Medulla oblongata (tissue), 1 donor: ENCODE results near the gene UBE2F.
"Not testable (repeated sequence)": the region's sequence is repeated elsewhere in the genome, so short reads cannot be mapped to it uniquely, and the experiment has no call there.

Experiments
- DNase-seq: peaks from one replicate; pipeline ENCODE4 v3.0.0-alpha.2; 2015; ENCODE audit errors: extremely low spot score

UBE2F gene

DNA sequence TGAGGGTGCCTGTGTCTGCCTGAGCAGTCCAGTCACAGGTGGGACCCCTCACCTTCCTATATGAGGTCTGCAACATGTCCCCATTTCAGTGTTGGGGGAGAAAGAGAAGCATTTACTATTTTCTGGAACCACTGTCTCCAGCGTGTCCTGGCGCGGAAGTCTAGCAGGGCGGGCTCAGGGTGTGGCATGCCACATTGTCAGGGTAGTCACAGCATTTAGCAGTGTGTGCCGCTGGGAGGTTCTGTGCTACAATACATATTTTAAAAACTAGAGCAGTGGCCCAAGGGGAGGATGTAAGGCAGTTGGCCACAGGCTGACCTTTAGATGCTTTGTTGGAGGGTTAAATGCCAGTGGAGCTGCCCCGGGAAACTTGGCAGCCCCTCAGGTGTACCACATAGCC lies 12.5 kb downstream of the UBE2F start:
- no peak for DNase-seq

- peak; percentile 84 for DNase-seq
Measured at GRCh38 chr2:237980087-237980486, 13.3 kb downstream of the UBE2F start.

- no peak for DNase-seq
Measured at GRCh38 chr2:237980751-237981150, 13.9 kb downstream of the UBE2F start.

DNA sequence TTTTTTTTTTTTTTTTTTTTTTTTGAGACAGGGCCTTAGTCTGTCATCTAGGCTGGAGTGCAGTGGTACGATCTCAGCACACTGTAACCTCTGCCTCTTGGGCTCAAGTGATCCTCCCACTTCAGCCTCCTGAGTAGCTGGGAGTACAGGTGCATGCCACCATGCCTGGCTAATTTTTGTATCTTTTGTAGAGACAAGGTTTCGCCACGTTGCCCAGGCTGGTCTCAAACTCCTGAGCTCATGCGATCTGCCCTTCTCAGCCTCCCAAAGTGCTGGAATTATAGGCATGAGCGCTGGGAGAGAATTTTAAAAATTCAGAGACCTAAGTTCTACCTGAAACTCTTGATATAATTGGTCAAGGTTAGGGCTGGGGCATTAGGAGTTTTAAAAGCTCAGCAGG lies 14.8 kb downstream of the UBE2F start:
- not testable (repeated sequence) for DNase-seq

DNA sequence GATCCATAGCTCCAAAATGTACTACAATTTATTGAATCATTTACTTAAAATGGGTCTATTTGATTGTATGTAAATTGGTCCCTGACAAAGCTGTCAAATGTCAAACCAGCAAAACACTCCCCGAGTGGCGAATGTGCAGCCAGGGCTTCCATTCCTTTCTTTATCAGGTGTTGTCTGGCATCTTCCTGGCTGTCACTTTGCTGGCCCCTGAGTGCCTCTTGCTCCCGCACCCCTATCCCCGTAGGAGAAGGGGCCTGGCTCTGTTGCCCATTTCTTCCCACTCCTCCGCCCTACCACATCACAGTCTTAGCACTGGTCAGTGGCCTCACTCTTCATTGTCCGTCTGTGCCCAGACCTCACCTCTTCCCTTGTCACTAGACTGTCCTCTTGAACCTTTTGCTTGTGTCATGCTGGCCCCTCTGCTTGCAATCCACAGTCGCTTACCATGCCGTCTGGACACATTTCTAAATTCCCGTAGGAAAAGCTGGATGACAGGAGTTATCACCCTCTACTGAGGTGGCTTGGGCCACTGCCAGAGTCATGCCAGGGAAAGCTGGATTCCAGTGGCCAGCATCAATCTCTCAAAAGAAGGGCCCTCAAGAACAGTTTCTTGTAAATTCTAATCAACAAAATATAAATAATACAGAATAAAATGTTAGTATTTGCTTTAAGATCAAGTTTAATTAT lies 15.4 kb downstream of the UBE2F start:
- DNase-seq, result no peak

GRCh38 chr2:237983922-237984321 lies 17.1 kb downstream of the UBE2F start:
- DNase-seq, result no peak

DNA sequence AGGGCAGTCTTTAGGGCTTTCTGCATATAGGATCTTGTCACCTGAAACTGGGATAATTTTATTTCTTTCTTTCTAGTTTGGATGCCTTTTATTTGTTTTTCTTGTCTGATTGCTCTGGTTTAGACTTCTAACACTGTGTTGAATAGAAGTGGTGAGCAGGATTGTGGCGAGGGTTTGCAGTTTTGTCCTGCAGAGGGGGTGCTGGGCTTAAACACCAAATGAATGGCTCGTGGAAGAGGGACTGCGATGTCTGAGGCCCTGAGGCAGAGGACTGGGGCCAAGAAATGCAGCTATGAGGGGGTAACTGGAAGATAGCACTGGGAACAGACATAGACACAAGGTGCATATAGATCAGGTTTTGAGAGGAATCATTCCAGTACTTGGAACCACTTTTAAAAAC lies 20.5 kb downstream of the UBE2F start:
- DNase-seq, result no peak

GRCh38 chr2:237993701-237994100 lies 26.9 kb downstream of the UBE2F start:
- DNase-seq, result no peak

DNA sequence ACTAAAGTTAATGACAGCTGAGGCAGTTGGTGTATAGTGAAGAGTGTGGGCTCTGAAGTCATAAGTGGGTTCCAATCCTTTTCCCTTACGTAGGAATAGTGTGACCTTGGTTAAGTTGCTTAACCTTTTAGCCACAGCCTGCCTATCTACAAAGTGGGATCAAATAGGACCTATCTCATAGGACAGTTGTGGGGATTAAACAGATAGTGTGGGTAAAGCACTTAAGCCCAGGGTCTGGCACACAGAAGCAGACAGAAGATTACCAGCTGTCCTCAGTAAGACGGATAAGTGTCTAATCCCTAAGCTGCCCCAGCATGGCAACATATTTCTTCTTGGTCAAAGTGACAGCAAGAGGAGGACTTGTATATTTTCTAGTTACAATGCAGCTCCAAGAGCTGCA lies 28.2 kb downstream of the UBE2F start:
- DNase-seq, result no peak

DNA sequence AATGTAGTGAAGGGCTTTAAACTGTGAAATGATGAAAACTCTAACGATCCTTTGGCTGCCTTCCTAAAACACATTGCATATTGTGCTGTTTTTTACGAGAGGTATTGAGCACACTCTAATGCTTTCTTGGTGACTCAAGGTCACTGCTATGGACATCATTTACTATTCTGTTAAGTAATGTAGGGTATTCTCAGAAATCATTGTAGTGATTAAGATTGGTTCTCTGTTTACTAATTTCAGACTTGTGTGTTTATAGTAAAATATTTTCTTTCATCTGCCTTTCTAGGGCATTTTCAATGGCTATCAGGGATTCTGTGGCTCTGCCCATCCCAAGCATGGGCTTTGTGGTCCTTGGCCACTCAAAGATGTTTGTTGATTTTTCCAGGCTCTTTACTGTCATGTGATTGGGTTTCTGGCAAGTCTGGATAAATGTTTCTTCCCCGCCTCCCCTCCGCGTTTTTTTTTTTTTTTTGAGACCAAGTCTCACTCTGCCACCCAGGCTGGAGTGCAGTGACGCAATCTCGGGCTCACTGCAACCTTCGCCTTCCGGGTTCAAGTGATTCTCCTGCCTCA lies 29.3 kb downstream of the UBE2F start:
- no peak for DNase-seq

GRCh38 chr2:237997521-237997920 lies 30.7 kb downstream of the UBE2F start:
- no peak for DNase-seq

DNA sequence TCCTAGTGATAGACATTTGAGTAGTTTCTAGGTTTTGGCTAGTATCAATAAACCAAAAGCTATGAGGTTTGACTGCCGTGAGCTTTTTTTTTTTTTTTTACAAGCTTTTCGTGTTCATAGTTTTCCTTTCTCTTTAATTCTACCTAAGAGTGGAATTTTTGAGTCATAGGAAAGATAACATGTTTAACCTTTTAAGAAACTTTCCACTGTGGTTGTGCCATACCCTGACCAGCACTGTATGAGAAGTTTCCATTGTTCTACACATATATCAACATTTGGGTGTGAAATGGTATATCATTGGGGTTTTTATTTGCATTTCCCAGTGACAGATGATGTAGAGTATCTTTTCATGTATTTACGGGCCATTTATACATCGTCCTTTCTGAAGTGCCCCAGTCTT lies 31.7 kb downstream of the UBE2F start:
- no peak for DNase-seq

DNA sequence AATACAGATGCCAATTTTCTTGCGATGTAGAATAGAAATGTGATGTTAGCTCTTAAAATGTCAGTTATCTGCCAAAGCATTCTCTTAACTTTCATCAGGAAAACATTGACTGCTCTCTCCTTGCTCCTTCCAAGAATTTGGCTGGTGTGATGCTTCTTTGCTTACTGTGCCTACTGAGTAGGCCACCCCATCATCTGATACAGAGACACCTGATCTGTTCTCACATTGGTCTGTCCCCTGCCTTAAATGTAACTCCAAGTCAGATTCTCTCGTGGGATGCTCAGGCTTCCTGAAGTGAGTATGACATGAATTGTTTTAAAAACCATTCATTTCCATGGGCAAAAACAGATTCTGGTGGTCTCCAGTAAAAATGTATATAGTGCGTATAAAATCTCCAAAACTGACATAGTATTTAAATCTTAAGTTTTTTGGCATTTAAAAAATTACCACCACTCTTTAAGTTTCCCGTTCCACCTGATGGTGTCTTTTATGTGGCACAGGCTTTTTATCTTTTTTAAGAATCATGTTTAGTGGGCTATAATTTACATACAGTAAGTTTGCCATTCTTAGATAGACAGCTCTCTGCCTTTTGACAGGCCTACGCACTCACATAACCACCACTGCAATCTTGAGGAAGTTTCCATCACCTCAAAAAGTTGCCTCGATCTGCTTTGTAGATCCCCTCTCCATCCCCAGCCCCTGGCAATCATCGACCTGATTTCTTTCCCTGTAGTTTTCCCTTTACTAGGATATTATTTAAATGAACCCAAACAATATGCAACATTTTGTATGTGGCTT lies 36.6 kb downstream of the UBE2F start:
- no peak for DNase-seq

- DNase-seq, result no peak
Measured at GRCh38 chr2:238004077-238004830, 37.4 kb downstream of the UBE2F start.

DNA sequence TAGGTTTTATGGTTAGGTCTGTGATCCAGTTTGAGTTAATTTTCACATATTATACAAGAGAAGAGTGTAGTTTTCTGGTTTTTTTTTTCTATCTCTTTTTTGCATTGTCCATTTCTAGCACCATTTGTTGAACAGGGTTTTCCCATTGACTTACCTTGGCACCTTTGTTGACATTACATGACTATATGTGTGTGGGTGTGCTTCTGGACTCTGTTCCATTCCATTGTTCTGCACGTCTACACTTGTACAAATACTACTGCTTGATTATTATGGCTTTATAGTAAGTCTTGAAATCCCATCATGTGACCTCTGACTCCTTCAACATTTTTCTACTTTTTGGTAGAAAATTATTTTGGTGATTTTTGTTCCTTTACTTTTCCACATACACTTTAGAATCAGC lies 38.7 kb downstream of the UBE2F start:
- DNase-seq, result no peak

DNA sequence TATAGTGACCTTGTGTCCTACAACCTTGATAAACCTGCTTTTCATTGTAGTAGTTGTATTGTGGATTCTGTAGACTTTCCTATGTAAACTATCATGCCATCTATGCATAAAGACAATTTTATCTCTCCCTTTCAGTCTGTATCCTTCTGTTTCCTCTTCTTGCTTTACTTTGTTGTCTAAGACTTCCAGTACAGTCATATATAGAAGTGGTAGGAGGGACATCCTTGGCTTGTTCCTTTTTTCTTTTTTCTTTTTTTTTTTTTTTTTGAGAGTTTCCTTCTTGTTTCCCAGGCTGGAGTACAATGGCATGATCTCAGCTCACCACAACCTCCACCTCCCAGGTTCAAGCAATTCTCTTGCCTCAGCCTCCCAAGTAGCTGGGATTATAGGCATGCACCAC lies 39.7 kb downstream of the UBE2F start:
- no peak for DNase-seq

DNA sequence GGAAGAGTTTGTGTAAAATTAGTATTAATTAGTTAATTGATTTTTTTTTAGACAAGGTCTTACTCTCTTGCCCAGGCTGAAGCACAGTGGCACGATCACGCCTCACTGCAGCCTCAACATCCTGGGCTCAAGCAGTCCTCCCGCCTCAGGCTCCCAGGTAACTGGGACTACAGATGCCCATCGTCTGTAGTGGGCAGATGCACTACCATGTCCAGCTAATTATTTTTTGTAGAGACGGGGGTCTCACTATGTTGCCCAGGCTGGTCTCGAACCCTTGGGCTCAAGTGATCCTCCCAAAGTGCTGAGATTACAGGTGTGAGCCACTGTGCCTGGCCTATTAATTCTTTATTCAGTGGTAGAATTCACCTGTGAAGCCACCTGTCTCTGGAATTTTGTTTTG lies 41.1 kb downstream of the UBE2F start:
- no peak for DNase-seq

DNA sequence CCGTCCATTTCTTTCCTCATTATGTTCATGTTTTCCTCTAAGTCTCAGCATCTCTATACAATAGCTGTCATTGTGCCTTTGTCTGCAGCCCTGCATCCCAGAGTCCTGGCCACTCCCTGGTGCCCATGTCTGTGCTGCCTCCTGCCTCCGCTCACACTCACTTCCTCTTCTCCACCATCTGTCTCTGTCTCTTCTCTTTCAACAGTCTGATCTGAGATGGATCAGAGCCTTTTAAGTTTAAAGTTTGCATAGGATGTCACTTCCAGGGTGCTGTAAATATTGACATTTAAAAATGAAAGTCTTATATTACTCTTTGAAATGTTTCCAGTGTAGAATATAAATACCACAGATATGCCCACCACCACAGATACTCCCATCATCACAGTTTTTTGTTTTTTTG lies 42.7 kb downstream of the UBE2F start:
- DNase-seq, result peak; percentile 84

DNA sequence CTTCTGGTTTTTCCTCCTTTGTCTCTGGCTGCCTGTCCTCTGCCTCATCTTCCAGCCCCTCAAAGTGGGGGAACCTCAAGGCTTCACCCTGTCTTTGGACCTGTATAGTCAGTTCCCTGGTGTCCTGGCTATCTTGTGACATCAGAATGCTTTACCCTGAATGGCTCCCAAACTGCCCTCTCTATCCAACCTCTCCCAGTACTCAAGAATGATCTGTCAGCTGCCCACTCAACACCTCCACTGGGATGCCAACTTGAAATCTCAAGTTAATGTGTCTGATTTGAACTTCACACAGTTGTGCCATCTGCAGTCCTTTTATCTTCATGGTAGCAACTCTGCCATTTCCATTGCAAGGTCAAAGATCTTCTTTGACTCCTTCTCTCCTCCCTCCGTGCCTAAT lies 43.8 kb downstream of the UBE2F start:
- DNase-seq, result no peak

DNA sequence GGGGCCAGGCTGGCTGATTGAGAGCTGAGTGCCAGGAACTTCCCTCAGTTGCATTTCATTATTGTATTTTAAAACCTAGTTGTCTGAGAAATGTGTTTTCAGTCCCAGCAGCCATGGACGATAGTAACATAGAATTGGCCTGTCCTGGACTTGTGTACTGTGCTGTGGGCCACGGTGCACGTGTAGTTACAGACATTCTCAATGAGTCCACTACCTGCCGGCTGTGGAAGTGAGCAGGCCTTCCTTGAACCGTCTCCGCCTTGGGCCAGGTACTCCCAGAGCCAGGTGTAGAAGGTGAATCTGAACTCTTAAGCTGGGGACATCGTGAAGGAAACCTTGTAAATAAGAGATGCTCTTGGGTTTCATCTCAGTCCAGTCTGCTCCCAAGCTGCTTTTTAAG lies 47.0 kb downstream of the UBE2F start:
- DNase-seq, result no peak

DNA sequence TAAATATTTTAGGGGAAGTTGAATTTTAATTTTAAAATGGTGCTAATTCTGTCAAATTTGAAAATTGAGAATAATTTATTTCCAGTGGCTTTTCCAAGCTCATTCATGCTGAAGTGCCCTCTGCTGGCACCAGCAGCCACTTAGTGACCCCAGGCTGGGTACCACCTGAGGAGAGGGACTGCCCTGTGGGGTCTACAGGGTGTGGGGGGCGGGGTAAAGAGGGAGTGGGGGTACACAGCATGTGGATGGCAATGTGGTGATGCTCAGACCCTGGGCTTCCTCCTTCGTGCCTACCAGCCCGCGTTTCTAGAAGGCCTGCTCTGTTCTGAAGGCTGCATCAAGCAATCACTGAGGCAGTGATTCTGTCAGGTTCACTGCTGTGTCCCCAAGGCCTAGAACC lies 48.9 kb downstream of the UBE2F start:
- no peak for DNase-seq

- no peak for DNase-seq
Measured at GRCh38 chr2:238016526-238016925, 49.7 kb downstream of the UBE2F start.
